Measurements from ENCODE around the gene CD79A.

The CD79A gene

GRCh38 chr19:41920882-41921576 is 44.0 kb downstream of the CD79A start:
- DNase-seq: no peak

- DNase-seq: no peak
Observed at GRCh38 chr19:41921577-41922576, 44.8 kb downstream of the CD79A start.

GRCh38 chr19:41922585-41922984 is 45.5 kb downstream of the CD79A start:
- no peak for DNase-seq

GRCh38 chr19:41923045-41923788 is 46.1 kb downstream of the CD79A start:
- no peak for DNase-seq

GRCh38 chr19:41924151-41925145 is 47.4 kb downstream of the CD79A start:
- DNase-seq: no peak

- DNase-seq: no peak
Observed at GRCh38 chr19:41925208-41926003, 48.3 kb downstream of the CD79A start.

GRCh38 chr19:41926028-41926762 is 49.1 kb downstream of the CD79A start:
- no peak for DNase-seq

GRCh38 chr19:41926763-41927496 is 49.9 kb downstream of the CD79A start:
- DNase-seq: no peak

GRCh38 chr19:41927497-41928192 is 50.6 kb downstream of the CD79A start:
- DNase-seq: no peak

- no peak for DNase-seq
Observed at GRCh38 chr19:41928221-41928683, 51.2 kb downstream of the CD79A start, which contains the start of gene ERFL. TSS of gene ERFL (minus strand) at chr19:41928449. CDS start at chr19:41912919, 15,530 bp downstream.

- no peak for DNase-seq
Observed at GRCh38 chr19:41928754-41929535, 51.9 kb downstream of the CD79A start.

- DNase-seq: no peak
Observed at GRCh38 chr19:41929536-41930071, 52.5 kb downstream of the CD79A start.

GRCh38 chr19:41930322-41930722 is 53.2 kb downstream of the CD79A start:
- no peak for DNase-seq

All from NCI-H1048 (cell line).